ENCODE measurements around the gene TLL2. TPM values are rescaled to one million over a fixed set of nuclear protein-coding genes. Genes with fewer than 3 reads are reported as not detected.

TLL2 gene
- total and polyA plus RNA-seq, 4 donors, result 0.07 to 0.23 (median 0.10) TPM

DNA sequence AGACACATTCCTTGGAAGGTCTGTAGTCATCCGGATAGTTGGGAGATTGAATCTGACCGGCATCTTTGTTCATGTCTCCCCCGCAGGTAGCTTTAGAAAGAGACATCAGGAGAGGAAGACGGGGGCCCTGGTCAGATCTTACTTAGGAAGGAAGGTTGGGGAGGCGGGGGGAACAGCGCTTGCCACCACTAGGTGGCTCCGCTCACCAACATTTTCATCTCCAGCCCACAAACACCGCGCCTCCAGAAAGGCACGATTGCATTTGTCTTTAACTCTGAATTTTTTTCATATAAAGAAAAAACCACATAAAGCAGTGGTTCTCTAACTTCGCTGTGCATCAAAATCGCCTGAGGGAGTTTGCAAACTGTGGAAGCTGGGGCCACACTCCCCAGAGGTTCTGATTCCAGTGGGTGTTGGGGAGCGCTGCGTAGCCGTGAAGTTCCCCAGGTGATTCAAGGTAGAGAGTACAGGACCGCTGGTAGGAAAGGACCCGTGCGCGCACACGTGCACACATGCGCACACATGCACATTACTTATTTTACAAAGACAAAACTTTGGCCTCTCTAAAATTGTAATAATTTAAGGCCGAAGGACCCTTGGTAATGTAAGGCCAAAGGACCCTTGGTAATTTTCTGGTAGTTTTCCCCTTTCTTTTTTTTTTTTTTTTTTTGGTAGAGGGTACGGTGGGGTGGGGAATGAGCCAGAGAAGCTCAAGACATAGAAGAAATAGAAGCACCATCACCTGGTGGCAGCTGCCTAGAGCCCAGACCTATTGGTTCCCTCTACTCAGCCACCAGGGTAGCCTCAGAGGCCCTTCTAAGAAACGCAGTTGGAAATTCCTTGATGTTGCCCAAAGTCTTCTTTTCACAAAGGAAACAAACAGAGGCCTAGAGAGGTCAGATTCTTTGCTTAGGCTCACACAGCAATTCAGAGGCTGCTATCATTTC is 117.5 kb downstream of the TLL2 start:
- H3K27ac ChIP-seq (ENCODE audit: low read depth in 1 of 2, low read length in 1 of 2), result no peak overlapping the region
- 25 to 26% methylated on average over 24 of the region's 24 CpGs for WGBS, 2 donors
- no peaks in the 10 kb centered on the region for H3K9me3 ChIP-seq (ENCODE audit: control insufficient read depth in 4 of 4, insufficient read depth in 3 of 4, low read length in 3 of 4)
- peaks cover 0 to 6% (median 0%) of the 10 kb centered on the region in 5 donors for H3K4me1 ChIP-seq (ENCODE audit: control insufficient read depth in 5 of 5, insufficient read depth in 5 of 5, low read length in 5 of 5)
- H3K36me3 ChIP-seq (ENCODE audit: control insufficient read depth in 4 of 4, insufficient read depth in 4 of 4, low read length in 4 of 4), result no peaks in the 10 kb centered on the region
- no peak overlapping the region for H3K4me3 ChIP-seq
- peak overlapping the region in 1 of 2 donors; percentile 40 for H3K9ac ChIP-seq (ENCODE audit: insufficient read depth in 1 of 2, low read length in 2 of 2)
- DNase-seq, result peak; percentile 81 to 90 (median 83)
- ATAC-seq (ENCODE audit: insufficient read depth, low FRiP score), result peak; percentile 83
- TF ChIP-seq, protein P1, sequence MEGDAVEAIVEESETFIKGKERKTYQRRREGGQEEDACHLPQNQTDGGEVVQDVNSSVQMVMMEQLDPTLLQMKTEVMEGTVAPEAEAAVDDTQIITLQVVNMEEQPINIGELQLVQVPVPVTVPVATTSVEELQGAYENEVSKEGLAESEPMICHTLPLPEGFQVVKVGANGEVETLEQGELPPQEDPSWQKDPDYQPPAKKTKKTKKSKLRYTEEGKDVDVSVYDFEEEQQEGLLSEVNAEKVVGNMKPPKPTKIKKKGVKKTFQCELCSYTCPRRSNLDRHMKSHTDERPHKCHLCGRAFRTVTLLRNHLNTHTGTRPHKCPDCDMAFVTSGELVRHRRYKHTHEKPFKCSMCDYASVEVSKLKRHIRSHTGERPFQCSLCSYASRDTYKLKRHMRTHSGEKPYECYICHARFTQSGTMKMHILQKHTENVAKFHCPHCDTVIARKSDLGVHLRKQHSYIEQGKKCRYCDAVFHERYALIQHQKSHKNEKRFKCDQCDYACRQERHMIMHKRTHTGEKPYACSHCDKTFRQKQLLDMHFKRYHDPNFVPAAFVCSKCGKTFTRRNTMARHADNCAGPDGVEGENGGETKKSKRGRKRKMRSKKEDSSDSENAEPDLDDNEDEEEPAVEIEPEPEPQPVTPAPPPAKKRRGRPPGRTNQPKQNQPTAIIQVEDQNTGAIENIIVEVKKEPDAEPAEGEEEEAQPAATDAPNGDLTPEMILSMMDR (IDR thresholded peaks at IDR 0.05; ENCODE audit: control extremely low read depth, extremely low read depth), result peak; percentile 83
- H3K27me3 ChIP-seq (ENCODE audit: control insufficient read depth in 3 of 3, insufficient read depth in 3 of 3, low read length in 2 of 3), result peaks cover 0 to 44% (median 8%) of the 10 kb centered on the region in 3 donors

DNA sequence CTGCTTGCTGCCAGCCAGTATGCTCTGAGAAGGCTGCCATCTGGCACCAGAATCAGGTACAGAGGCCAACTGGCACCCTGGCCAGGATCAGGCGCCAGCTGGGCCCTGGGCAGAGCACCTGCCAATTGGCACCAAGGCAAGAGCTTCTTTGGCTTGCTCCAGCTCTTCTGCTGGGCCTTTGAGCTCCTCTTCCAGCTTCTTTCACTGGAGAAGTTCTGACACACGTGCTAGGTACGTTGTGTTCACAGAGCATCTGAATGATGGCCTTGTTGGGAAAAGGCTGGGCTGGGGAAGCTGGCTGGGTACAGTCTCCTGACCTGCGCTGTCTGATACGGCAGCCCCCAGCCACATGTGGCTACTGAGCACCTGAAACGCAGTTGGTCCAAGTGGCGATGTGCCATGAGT is 123.3 kb downstream of the TLL2 start:
- Histone ChIP-seq H3K9ac (ENCODE audit: insufficient read depth in 1 of 2, low read length in 2 of 2) (no peak overlapping the region), H3K4me1 (ENCODE audit: control insufficient read depth in 5 of 5, insufficient read depth in 5 of 5, low read length in 5 of 5) (peaks cover 0 to 11% (median 0%) of the 10 kb centered on the region in 5 donors), H3K9me3 (ENCODE audit: control insufficient read depth in 4 of 4, insufficient read depth in 3 of 4, low read length in 3 of 4) (no peaks in the 10 kb centered on the region), H3K27ac (ENCODE audit: low read depth in 1 of 2, low read length in 1 of 2) (no peak overlapping the region), H3K27me3 (ENCODE audit: control insufficient read depth in 3 of 3, insufficient read depth in 3 of 3, low read length in 2 of 3) (peaks cover under 1 to 22% (median 5%) of the 10 kb centered on the region in 3 donors), H3K36me3 (ENCODE audit: control insufficient read depth in 4 of 4, insufficient read depth in 4 of 4, low read length in 4 of 4) (no peaks in the 10 kb centered on the region), H3K4me3 (no peak overlapping the region)
- TF ChIP-seq, protein P1 (IDR thresholded peaks at IDR 0.05; ENCODE audit: control extremely low read depth, extremely low read depth), result no peak
- WGBS, 2 donors, result 80 to 85% methylated on average over 7 of the region's 7 CpGs
- DNase-seq (no peak), ATAC-seq (ENCODE audit: insufficient read depth, low FRiP score) (no peak)

DNA sequence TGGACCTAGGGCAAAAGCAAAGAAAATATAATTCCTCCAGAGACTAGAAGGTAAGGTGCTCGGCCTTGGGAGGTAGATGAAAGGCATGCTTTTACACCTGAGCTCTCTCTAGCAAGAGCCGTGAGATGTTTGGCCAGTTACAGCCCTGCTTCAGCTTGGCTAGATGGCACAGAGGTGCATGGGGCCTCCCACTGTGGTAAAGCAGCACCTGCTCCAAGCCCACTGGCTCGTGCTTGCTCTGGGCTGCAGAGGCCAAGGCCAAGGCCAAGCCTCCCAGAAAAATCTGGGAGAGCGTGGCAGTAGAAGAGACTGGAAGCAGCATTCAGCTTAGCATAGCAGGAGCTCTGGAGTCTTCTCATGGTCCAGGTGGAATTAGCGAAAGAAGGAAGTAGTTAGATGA is 123.9 kb downstream of the TLL2 start:
- TF ChIP-seq, protein P1 (IDR thresholded peaks at IDR 0.05; ENCODE audit: control extremely low read depth, extremely low read depth), result no peak
- ATAC-seq (ENCODE audit: insufficient read depth, low FRiP score) (no peak), DNase-seq (no peak)
- Histone ChIP-seq H3K4me3 (no peak overlapping the region), H3K9ac (ENCODE audit: insufficient read depth in 1 of 2, low read length in 2 of 2) (no peak overlapping the region), H3K27me3 (ENCODE audit: control insufficient read depth in 3 of 3, insufficient read depth in 3 of 3, low read length in 2 of 3) (peaks cover 2 to 22% (median 3%) of the 10 kb centered on the region in 3 donors), H3K36me3 (ENCODE audit: control insufficient read depth in 4 of 4, insufficient read depth in 4 of 4, low read length in 4 of 4) (no peaks in the 10 kb centered on the region), H3K4me1 (ENCODE audit: control insufficient read depth in 5 of 5, insufficient read depth in 5 of 5, low read length in 5 of 5) (peaks cover 0 to 11% (median 0%) of the 10 kb centered on the region in 5 donors), H3K9me3 (ENCODE audit: control insufficient read depth in 4 of 4, insufficient read depth in 3 of 4, low read length in 3 of 4) (no peaks in the 10 kb centered on the region), H3K27ac (ENCODE audit: low read depth in 1 of 2, low read length in 1 of 2) (no peak overlapping the region)
- 82 to 83% methylated on average over 5 of the region's 5 CpGs for WGBS, 2 donors

Data from lung (tissue), 12 donors.